DOHH2 (cell line): ENCODE data around the gene TEAD3.

Source experiments
- H3F3A ChIP-seq: fragments of 200-600 bp; sonication (generic), shearing (Covaris generic); 2 replicates; pipeline ENCODE4 v1.6.0; 2016; ENCODE audit warnings: antibody characterized with exemption, mild to moderate bottlenecking; ENCODE audit not compliant: control insufficient read depth, insufficient read depth
- H3K27ac ChIP-seq: fragments of 200-600 bp; sonication (generic); 2 replicates; pipeline ENCODE4 v1.5.1; 2014; ENCODE audit warnings: low read depth, mild to moderate bottlenecking, low read length, moderate library complexity
- H3K27me3 ChIP-seq: fragments of 200-600 bp; sonication (generic); 2 replicates; pipeline ENCODE4 v1.6.1; 2014; ENCODE audit warnings: mild to moderate bottlenecking, low read length, mixed read lengths; ENCODE audit not compliant: control insufficient read depth
- H3K36me3 ChIP-seq: fragments of 200-600 bp; sonication (generic); 2 replicates; pipeline ENCODE4 v1.6.1; 2014; ENCODE audit warnings: mild to moderate bottlenecking, low read length, moderate library complexity, mixed read lengths; ENCODE audit not compliant: control insufficient read depth
- H3K4me1 ChIP-seq: fragments of 200-600 bp; sonication (generic); 2 replicates; pipeline ENCODE4 v1.6.1; 2014; ENCODE audit warnings: mild to moderate bottlenecking, low read length, mixed read lengths; ENCODE audit not compliant: control insufficient read depth
- H3K4me2 ChIP-seq: fragments of 200-600 bp; sonication (generic); 2 replicates; pipeline ENCODE4 v1.6.0; 2014; ENCODE audit warnings: mild to moderate bottlenecking, low read length, moderate library complexity
- H3K4me3 ChIP-seq: fragments of 200-600 bp; sonication (generic); 2 replicates; pipeline ENCODE4 v1.5.1; 2014; ENCODE audit warnings: mild to moderate bottlenecking, low read length, mixed read lengths
- H3K79me2 ChIP-seq: fragments of 200-600 bp; sonication (generic); 2 replicates; pipeline ENCODE4 v1.6.1; 2014; ENCODE audit warnings: mild to moderate bottlenecking, low read length, mixed read lengths; ENCODE audit not compliant: control insufficient read depth
- H3K9me2 ChIP-seq: fragments of 200-600 bp; sonication (generic); replicated peaks from 2 replicates; pipeline ENCODE4 v1.6.1; 2014; ENCODE audit warnings: mild to moderate bottlenecking, low read length, mixed read lengths; ENCODE audit not compliant: control insufficient read depth
- H3K9me3 ChIP-seq: fragments of 200-600 bp; sonication (generic); 2 replicates; pipeline ENCODE4 v1.6.1; 2014; ENCODE audit warnings: antibody characterized with exemption, low read length, mixed read lengths; ENCODE audit not compliant: control insufficient read depth, insufficient read depth
- H4K20me1 ChIP-seq: fragments of 200-600 bp; sonication (generic); 2 replicates; pipeline ENCODE4 v1.6.0; 2014; ENCODE audit warnings: low read depth, mild to moderate bottlenecking, antibody characterized with exemption, low read length, moderate library complexity; ENCODE audit not compliant: control insufficient read depth, insufficient read depth
- CTCF ChIP-seq: fragments of 200-600 bp; sonication (generic); IDR thresholded peaks from one replicate; pipeline ENCODE4 v1.5.1; 2014; ENCODE audit warnings: antibody characterized with exemption, mild to moderate bottlenecking, low read depth, low read length; ENCODE audit not compliant: poor library complexity, severe bottlenecking
- EZH2phosphoT487 ChIP-seq: fragments of 200-600 bp; sonication (generic); IDR thresholded peaks from 2 replicates; pipeline ENCODE4 v1.6.1; 2017; ENCODE audit warnings: borderline replicate concordance, mild to moderate bottlenecking, antibody characterized with exemption, low read length, moderate library complexity, mixed read lengths

TEAD3 gene

GRCh38 chr6:35496841-35497570 is at the start of gene TEAD3:
Gene TEAD3, minus strand, starts transcription at chr6:35497079.
- H3K4me2 ChIP-seq: peak within 1 kb of the TSS; percentile 87
- TF ChIP-seq EZH2phosphoT487 (no peak), CTCF (peak; percentile 17)
- peak within 1 kb of the TSS; percentile 65 for H3K4me3 ChIP-seq
- peaks cover 83% of the 10 kb centered on the region for H3K27me3 ChIP-seq
- no peaks in the 10 kb centered on the region for H3K79me2 ChIP-seq
- H3K9me2 ChIP-seq: no peaks in the 10 kb centered on the region
- no peaks in the 10 kb centered on the region for H3K36me3 ChIP-seq
- no peaks in the 10 kb centered on the region for H3K9me3 ChIP-seq
- H3F3A ChIP-seq: no peaks in the 10 kb centered on the region
- H3K4me1 ChIP-seq: peaks cover 19% of the 10 kb centered on the region
- H3K27ac ChIP-seq: no peak within 1 kb of the TSS
- H4K20me1 ChIP-seq: peaks cover 5% of the 10 kb centered on the region; the same call in 1 of the 2 replicates

- H3K36me3 ChIP-seq: no peaks in the 10 kb centered on the region
- no peaks in the 10 kb centered on the region for H3K9me2 ChIP-seq
- H3K4me3 ChIP-seq: no peak overlapping the region
- H3K4me1 ChIP-seq: no peaks in the 10 kb centered on the region
- H3K27ac ChIP-seq: no peak overlapping the region
- no peaks in the 10 kb centered on the region for H3K9me3 ChIP-seq
- no peaks in the 10 kb centered on the region for H3F3A ChIP-seq
- H3K27me3 ChIP-seq: peaks cover 4% of the 10 kb centered on the region; the same call in 1 of the 2 replicates
- no peaks in the 10 kb centered on the region for H3K79me2 ChIP-seq
- TF ChIP-seq CTCF (no peak), EZH2phosphoT487 (no peak)
- no peak overlapping the region for H3K4me2 ChIP-seq
- H4K20me1 ChIP-seq: no peaks in the 10 kb centered on the region
These were observed 48.0 kb upstream of the TEAD3 start for GRCh38 chr6:35544769-35545361.

DNA sequence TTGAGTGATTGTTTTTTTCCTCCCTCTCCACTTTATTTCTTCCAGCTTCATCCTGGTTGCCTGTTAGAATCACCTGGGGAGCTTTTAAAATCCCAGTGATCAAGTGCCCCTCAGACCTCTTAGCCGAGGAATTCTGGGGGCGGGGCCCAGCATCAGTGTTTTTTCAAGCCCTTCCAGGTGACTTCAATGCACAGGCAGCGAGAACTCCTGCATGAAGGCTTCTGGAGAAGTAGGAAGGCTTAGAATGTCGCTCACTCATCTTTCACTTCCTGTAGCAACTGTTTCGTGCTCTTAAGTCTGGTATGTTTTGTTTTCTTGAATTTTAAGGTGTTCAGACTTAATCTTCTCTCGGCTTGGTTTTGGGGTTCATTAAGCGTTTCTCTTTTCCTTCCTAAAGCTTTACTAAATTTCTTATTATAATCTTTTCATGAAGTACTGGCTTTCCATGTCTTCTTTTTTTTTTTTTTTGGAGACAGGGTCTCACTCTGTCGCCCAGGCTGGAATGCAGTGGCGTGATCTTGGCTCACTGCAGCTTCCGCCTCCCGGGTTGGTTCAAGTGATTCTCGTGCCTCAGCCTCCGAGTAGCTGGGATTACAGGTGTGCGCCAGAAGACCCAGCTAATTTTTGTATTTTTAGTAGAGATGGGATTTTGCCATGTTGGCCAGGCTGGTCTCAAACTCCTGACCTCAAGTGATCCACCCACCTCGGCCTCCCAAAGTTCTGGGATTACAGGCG is 46.7 kb upstream of the TEAD3 start:
- TF ChIP-seq EZH2phosphoT487 (no peak), CTCF (no peak)
- no peak overlapping the region for H3K4me3 ChIP-seq
- no peaks in the 10 kb centered on the region for H3K4me1 ChIP-seq
- no peaks in the 10 kb centered on the region for H3K9me2 ChIP-seq
- H3K27me3 ChIP-seq: peaks cover 3% of the 10 kb centered on the region; the same call in 1 of the 2 replicates
- no peaks in the 10 kb centered on the region for H3K79me2 ChIP-seq
- no peaks in the 10 kb centered on the region for H3K9me3 ChIP-seq
- H3K36me3 ChIP-seq: no peaks in the 10 kb centered on the region
- H4K20me1 ChIP-seq: no peaks in the 10 kb centered on the region
- no peak overlapping the region for H3K27ac ChIP-seq
- no peaks in the 10 kb centered on the region for H3F3A ChIP-seq
- no peak overlapping the region for H3K4me2 ChIP-seq
